Smooth muscle cell (in vitro differentiated cells): ENCODE data around the gene RAB11B. TPM values are rescaled to one million over a fixed set of nuclear protein-coding genes. Genes with fewer than 3 reads are reported as not detected.

Experiments used
- DNase-seq: peaks from one replicate; lab custom pipeline; 2025; ENCODE audit not compliant: unreplicated experiment; lab: John Stamatoyannopoulos, UW
- H2AFZ ChIP-seq: fragments of 200-600 bp; sonication (generic); 2 replicates; pipeline ENCODE4 v1.6.0; 2016; ENCODE audit warnings: antibody characterized with exemption, low read depth, mild to moderate bottlenecking
- H3F3A ChIP-seq: fragments of 200-600 bp; sonication (generic); 2 replicates; pipeline ENCODE4 v1.6.0; 2017; ENCODE audit warnings: antibody characterized with exemption, low read depth
- H3K27ac ChIP-seq: fragments of 200-600 bp; sonication (generic); 2 replicates; pipeline ENCODE4 v1.5.1; 2016; ENCODE audit warnings: low read depth, mild to moderate bottlenecking
- H3K27me3 ChIP-seq: fragments of 200-600 bp; sonication (generic); 2 replicates; pipeline ENCODE4 v1.6.1; 2016; ENCODE audit warnings: low read depth, mild to moderate bottlenecking
- H3K36me3 ChIP-seq: fragments of 200-600 bp; sonication (generic); 2 replicates; pipeline ENCODE4 v1.5.1; 2016; ENCODE audit warnings: low read depth
- H3K4me1 ChIP-seq: fragments of 200-600 bp; sonication (generic); 2 replicates; pipeline ENCODE4 v1.5.1; 2016; ENCODE audit warnings: low read depth
- H3K4me2 ChIP-seq: fragments of 200-600 bp; sonication (generic); 2 replicates; pipeline ENCODE4 v1.6.0; 2016; ENCODE audit warnings: mild to moderate bottlenecking
- H3K4me3 ChIP-seq: fragments of 200-600 bp; sonication (generic); 2 replicates; pipeline ENCODE4 v1.5.1; 2016; ENCODE audit warnings: mild to moderate bottlenecking
- H3K79me2 ChIP-seq: fragments of 200-600 bp; sonication (generic); 2 replicates; pipeline ENCODE4 v1.6.0; 2016; ENCODE audit warnings: low read depth, mild to moderate bottlenecking
- H3K9ac ChIP-seq: fragments of 200-600 bp; sonication (generic); 2 replicates; pipeline ENCODE4 v1.6.0; 2016; ENCODE audit warnings: low read depth
- H3K9me3 ChIP-seq: fragments of 200-600 bp; sonication (generic); replicated peaks from 2 replicates; pipeline ENCODE4 v1.5.1; 2016; ENCODE audit warnings: low read depth
- H4K20me1 ChIP-seq: fragments of 200-600 bp; sonication (generic); 2 replicates; pipeline ENCODE4 v1.6.0; 2016; ENCODE audit warnings: low read depth
- CTCF ChIP-seq: fragments of 200-600 bp; sonication (generic); IDR thresholded peaks from 2 replicates; pipeline ENCODE4 v1.5.1; 2017; ENCODE audit warnings: borderline replicate concordance, mild to moderate bottlenecking, antibody characterized with exemption; ENCODE audit not compliant: insufficient read depth, poor library complexity, severe bottlenecking
- WGBS: methylation state at CpG from one replicate; pipeline ENCODE4 v1.1.7; 2016; ENCODE audit warnings: low lambda C conversion rate; 5-methylcytosine and 5-hydroxymethylcytosine counted together
- microRNA-seq: library from miRNA; unstranded; fragments of <30 nt; microRNA quantifications from one replicate; pipeline ENCODE4, GENCODE V29; 2016; ENCODE audit warnings: borderline number of aligned reads
- polyA plus RNA-seq: library from polyadenylated mRNA; unstranded; fragments of >200 nt; fragmentation: Nextera tagmentation; extraction: Ambion mirVana; gene quantifications from 2 replicates; pipeline ENCODE4 v1.2.1, GENCODE V29; 2016
- small RNA-seq: library from RNA; depleted of rRNA; stranded (forward); fragments of <200 nt; gene quantifications from one replicate; pipeline ENCODE3, GENCODE V24; 2014
- total RNA-seq: library from RNA; depleted of rRNA; stranded (reverse); fragments of >200 nt; gene quantifications from 2 replicates; pipeline ENCODE4 v1.2.3, GENCODE V29; 2014

The RAB11B gene
- total and polyA plus RNA-seq, 2 experiments from 2014 or later: 28.9 to 148 TPM

DNA sequence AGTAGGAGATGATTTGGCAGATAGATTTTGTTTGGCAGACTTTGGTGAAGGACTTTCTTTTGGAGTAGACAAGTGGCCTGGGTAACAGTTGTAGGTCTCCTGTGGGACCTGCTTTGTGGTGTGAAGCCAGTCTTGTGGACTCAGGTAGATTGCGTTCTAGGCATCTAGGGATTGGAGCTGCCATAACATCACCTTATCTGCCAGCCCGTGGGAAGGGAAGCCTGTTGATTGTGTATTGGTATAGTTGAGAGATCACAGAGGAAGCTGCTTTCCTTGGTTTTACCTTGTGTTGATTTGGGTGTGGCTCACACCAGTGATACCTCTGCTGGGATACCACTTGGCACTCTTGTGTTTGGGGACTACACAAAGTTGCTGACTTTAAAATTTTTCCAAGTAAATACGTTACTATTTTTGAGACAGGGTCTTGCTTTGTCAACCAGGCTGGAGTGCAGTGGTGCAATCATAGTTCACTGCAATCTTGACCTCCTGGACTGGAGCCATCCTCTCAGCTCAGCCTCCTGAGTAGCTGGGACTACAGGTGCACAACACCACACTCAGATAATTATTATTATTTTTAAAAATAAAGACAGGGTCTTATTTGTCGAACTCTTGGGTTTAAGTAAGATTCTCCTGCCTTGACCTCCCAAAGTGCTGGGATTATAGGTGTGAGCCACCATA is 62.4 kb downstream of the RAB11B start:
- TF ChIP-seq CTCF: no peak
- H3K9ac ChIP-seq: no peak overlapping the region
- WGBS: 87% methylated on average over 4 of the region's 4 CpGs
- peaks cover 99% of the 10 kb centered on the region for H4K20me1 ChIP-seq
- no peak overlapping the region for H3K4me3 ChIP-seq
- no peaks in the 10 kb centered on the region for H3K9me3 ChIP-seq
- H3K79me2 ChIP-seq: peaks cover 98% of the 10 kb centered on the region
- H3F3A ChIP-seq: peaks cover 19% of the 10 kb centered on the region
- peak overlapping the region; percentile 37 for H3K4me2 ChIP-seq
- H3K27ac ChIP-seq: peak overlapping the region; percentile 39
- peaks cover 42% of the 10 kb centered on the region for H3K4me1 ChIP-seq
- no peak overlapping the region for H2AFZ ChIP-seq
- DNase-seq: no peak
- no peaks in the 10 kb centered on the region for H3K27me3 ChIP-seq
- peaks cover 6% of the 10 kb centered on the region for H3K36me3 ChIP-seq

- H3K27ac ChIP-seq: no peak overlapping the region
- H3K4me1 ChIP-seq: peaks cover 38% of the 10 kb centered on the region
- no peak for TF ChIP-seq CTCF
- 96% methylated on average over 6 of the region's 6 CpGs for WGBS
- no peak overlapping the region for H3K9ac ChIP-seq
- peaks cover 26% of the 10 kb centered on the region for H3F3A ChIP-seq
- no peaks in the 10 kb centered on the region for H3K27me3 ChIP-seq
- no peak overlapping the region for H3K4me2 ChIP-seq
- no peaks in the 10 kb centered on the region for H3K9me3 ChIP-seq
- H2AFZ ChIP-seq: no peak overlapping the region
- H3K36me3 ChIP-seq: peaks cover 6% of the 10 kb centered on the region
- DNase-seq: no peak
- H4K20me1 ChIP-seq: peaks cover 99% of the 10 kb centered on the region
- H3K4me3 ChIP-seq: no peak overlapping the region
- peaks cover 98% of the 10 kb centered on the region for H3K79me2 ChIP-seq
Measured at GRCh38 chr19:8453616-8454015, 63.5 kb downstream of the RAB11B start.

Small RNAs within 50 kb of the gene (microRNA-seq; reads per million reads assigned to microRNA genes)
- gene MIR4999: 4.1 reads per million

Small RNAs within 50 kb of the gene (small RNA-seq; reads per million reads assigned to genes)
- not detected for gene MIR4999

Other genes with a start within 250 kb of the RAB11B start
- not detected in 2 replicates for gene FBN3, start 240.8 kb upstream of the RAB11B start, total RNA-seq
- gene FBN3, start 240.8 kb upstream of the RAB11B start, polyA plus RNA-seq: not detected in 2 replicates
- 14.7 and 19.9 TPM in 2 replicates for gene CERS4, start 181.0 kb upstream of the RAB11B start, total RNA-seq
- 20.9 and 27.0 TPM in 2 replicates for gene CERS4, start 181.0 kb upstream of the RAB11B start, polyA plus RNA-seq
- gene CD320, start 82.0 kb upstream of the RAB11B start, total RNA-seq: 23.8 and 25.3 TPM in 2 replicates
- 42.7 and 55.4 TPM in 2 replicates for gene CD320, start 82.0 kb upstream of the RAB11B start, polyA plus RNA-seq
- 17.3 and 19.4 TPM in 2 replicates for gene NDUFA7, start 69.0 kb upstream of the RAB11B start, total RNA-seq
- 80.4 and 103 TPM in 2 replicates for gene NDUFA7, start 69.0 kb upstream of the RAB11B start, polyA plus RNA-seq
- 212 and 236 TPM in 2 replicates for gene RPS28, start 68.9 kb upstream of the RAB11B start, total RNA-seq
- 574 and 669 TPM in 2 replicates for gene RPS28, start 68.9 kb upstream of the RAB11B start, polyA plus RNA-seq
- 0.40 and 1.2 TPM in 2 replicates for gene KANK3, start 47.1 kb upstream of the RAB11B start, total RNA-seq
- 1.3 and 2.4 TPM in 2 replicates for gene KANK3, start 47.1 kb upstream of the RAB11B start, polyA plus RNA-seq
- gene ANGPTL4, start 26.2 kb upstream of the RAB11B start, total RNA-seq: 9.4 and 10.2 TPM in 2 replicates
- 18.7 and 23.9 TPM in 2 replicates for gene ANGPTL4, start 26.2 kb upstream of the RAB11B start, polyA plus RNA-seq
- gene MARCHF2, start 22.9 kb downstream of the RAB11B start, total RNA-seq: 22.2 and 22.5 TPM in 2 replicates
- 24.4 and 32.5 TPM in 2 replicates for gene MARCHF2, start 22.9 kb downstream of the RAB11B start, polyA plus RNA-seq
- 44.3 and 54.9 TPM in 2 replicates for gene HNRNPM, start 54.6 kb downstream of the RAB11B start, total RNA-seq
- gene HNRNPM, start 54.6 kb downstream of the RAB11B start, polyA plus RNA-seq: 143 and 156 TPM in 2 replicates
- not detected in 2 replicates for gene PRAM1, start 112.3 kb downstream of the RAB11B start, total RNA-seq
- gene PRAM1, start 112.3 kb downstream of the RAB11B start, polyA plus RNA-seq: 0.18 and 0.74 TPM in 2 replicates
- 1.3 and 10.2 TPM in 2 replicates for gene ZNF414, start 123.8 kb downstream of the RAB11B start, total RNA-seq
- 33.0 and 42.4 TPM in 2 replicates for gene ZNF414, start 123.8 kb downstream of the RAB11B start, polyA plus RNA-seq
- 0.22 TPM in 1 of 2 replicates, not detected in the other for gene MYO1F, start 187.1 kb downstream of the RAB11B start, total RNA-seq
- gene MYO1F, start 187.1 kb downstream of the RAB11B start, polyA plus RNA-seq: 1.4 and 4.1 TPM in 2 replicates
- 13.1 and 18.3 TPM in 2 replicates for gene ADAMTS10, start 220.4 kb downstream of the RAB11B start, total RNA-seq
- gene ADAMTS10, start 220.4 kb downstream of the RAB11B start, polyA plus RNA-seq: 14.1 and 21.9 TPM in 2 replicates
- not detected in 2 replicates for gene NFILZ, start 240.3 kb downstream of the RAB11B start, total RNA-seq
- gene NFILZ, start 240.3 kb downstream of the RAB11B start, polyA plus RNA-seq: not detected in 2 replicates